ENCODE results near the gene SH3RF3. TPM values are rescaled to one million over a fixed set of nuclear protein-coding genes. Genes with fewer than 3 reads are reported as not detected.

The SH3RF3 gene
- total RNA-seq, 1 donor from 2014 or later = 8.0 TPM

- no peak for DNase-seq (ENCODE audit: missing footprints)
- intact Hi-C loops (cut with DNase I) = loop anchor here (5.0 kb wide), 1 partner anchor 58 kb away; no protein-coding TSS in a partner anchor
- ATAC-seq = no peak
These were observed 311.0 kb downstream of the SH3RF3 start for GRCh38 chr2:109439986-109440385.

DNA sequence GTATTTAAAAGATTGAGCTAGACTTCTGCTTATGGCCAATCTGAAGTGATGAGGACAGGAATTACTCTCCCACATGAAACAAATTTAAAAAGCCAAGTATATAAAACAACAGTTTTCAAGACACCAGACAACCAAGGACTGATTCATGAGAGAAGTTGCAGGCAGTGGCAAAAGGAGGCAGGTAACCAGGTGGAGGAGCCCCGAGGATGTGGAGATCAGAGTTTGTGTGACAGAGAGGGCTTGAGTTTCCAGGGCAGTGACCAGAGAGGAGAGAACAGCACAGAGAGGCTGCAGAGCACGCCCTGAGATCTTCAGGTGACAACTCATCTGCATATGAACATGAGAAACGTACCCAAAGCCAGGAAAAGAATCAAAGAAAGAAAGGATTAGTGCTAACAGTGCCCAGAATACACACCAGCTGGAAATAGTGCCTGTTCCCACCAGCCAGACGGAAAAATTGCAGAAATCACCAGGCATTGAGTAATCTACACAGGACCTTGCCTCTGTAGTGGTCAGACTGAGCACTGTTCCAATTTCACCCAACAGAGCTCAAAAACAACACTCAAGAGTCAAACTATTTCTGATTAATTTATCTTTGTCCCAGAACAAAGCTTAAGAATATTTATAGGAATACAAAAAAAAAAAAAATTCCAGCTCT is 311.6 kb downstream of the SH3RF3 start:
- ATAC-seq = no peak
- no peak for DNase-seq (ENCODE audit: missing footprints)
- intact Hi-C loops (cut with DNase I) = no loop called here

- intact Hi-C loops (cut with DNase I) = no loop called here
- DNase-seq (ENCODE audit: missing footprints) (no peak), ATAC-seq (no peak)
These were observed 313.8 kb downstream of the SH3RF3 start for GRCh38 chr2:109442715-109443319.

DNA sequence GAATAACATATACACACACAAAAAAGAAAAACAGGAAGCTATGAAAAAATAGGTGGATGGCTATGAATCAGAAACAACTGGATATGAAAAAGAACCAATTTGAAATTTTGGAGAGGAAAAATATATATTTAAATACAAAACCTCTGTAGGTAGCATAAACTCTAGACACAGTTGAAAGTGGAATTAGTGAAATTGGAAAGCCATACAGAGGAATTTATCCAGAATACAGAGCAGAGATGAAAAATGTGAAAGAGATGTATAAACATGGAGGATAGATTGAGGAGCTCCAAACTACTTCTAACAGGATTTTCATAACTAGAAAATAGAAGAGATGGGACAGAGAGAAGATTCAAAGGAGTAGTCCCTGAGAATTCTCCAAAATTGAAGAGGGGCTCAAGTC is 315.9 kb downstream of the SH3RF3 start:
- ATAC-seq = no peak
- intact Hi-C loops (cut with DNase I) = no loop called here
- DNase-seq (ENCODE audit: missing footprints) = no peak

DNA sequence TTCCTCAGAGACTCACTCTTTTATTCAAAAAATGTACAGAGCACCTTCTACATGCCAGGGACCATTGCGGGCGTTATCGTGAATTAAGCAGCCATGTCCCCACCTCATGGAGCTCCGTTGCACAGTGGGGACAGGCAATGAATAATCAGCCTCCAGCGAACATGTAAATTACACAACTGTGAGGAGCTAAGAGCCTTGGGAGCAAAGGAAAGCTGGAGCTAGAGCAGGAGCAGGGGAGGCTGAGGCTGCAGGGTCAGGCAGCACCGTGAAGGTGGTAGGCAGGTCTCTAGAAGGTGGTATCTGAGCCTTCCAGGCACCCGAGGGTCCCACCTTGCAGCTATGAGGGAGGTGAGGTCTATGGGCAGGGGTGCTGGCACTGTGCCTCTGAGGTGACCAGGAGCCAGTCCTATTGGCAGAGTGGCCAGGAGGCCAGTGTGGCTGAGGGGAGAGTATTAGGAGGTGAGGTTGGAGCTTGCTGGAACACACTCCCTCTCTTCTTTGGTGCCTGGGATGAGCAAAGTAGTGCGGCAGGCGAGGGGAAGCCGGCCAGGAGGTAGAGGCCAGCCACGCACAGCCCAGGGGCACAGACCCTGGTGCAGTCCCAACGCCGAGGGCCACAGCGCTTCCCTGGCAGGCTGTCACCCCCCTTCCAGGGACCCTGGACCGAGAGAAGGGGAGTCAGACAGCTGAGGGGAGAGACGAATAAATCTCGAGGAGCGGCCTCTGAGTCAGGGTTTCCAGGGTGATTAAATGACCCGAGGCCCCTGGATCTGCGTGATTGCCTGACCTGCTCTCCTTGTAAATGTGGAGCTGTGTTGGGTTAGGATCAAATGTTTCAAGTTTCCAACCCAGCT is 317.5 kb downstream of the SH3RF3 start:
- intact Hi-C loops (cut with DNase I) = loop anchor here (2.0 kb wide), 1 partner anchor 48 kb away; no protein-coding TSS in a partner anchor
- no peak for DNase-seq (ENCODE audit: missing footprints)
- no peak for ATAC-seq

DNA sequence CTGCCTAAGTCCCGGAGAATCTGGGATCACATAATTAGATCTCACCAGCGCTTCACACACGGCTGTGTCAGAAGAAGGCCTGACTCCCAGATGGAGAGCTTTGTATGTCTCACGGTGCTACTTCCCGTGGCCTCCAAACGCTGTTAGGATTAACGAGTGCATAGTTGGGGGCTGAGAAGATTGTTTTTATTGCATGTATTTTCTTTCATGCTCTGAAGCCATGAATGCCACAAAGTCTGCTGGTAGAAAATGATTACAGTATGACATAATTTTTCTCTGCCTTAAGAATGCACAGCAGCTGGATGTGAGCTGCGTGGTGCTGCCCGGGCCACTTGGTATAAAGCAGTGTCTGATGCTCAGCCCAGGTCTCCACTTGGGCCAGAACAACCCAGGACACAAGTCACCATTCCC is 318.3 kb downstream of the SH3RF3 start:
- DNase-seq (ENCODE audit: missing footprints) (no peak), ATAC-seq (no peak)
- intact Hi-C loops (cut with DNase I) = loop anchor here (2.0 kb wide), 1 partner anchor 48 kb away; no protein-coding TSS in a partner anchor

GRCh38 chr2:109447776-109448175 is 318.8 kb downstream of the SH3RF3 start:
- no peak for ATAC-seq
- intact Hi-C loops (cut with DNase I) = loop anchor here (2.0 kb wide), 1 partner anchor 47 kb away; no protein-coding TSS in a partner anchor
- no peak for DNase-seq (ENCODE audit: missing footprints)

DNA sequence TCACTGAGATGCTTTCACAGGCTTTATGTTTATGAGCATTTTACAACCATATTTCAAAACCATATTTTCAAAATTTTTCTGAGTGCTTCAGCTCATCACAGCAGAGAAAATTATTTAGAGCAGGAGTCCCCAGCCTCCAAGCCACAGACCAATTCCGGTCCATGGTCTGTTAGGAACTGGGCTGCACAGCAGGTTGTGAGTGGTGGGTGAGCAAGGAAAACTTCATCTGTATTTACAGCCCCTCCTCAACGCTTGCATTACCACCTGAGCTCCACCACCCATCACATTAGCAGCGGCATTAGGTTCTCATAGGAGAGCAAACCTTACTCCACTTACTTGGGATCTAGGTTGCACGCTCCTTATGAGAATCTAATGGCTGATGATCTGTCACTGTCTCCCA is 319.2 kb downstream of the SH3RF3 start:
- intact Hi-C loops (cut with DNase I) = no loop called here
- no peak for ATAC-seq

GRCh38 chr2:109448946-109449788 is 320.2 kb downstream of the SH3RF3 start:
- ATAC-seq (peak; percentile 85), DNase-seq (ENCODE audit: missing footprints) (peak; percentile 78)
- intact Hi-C loops (cut with DNase I) = no loop called here

More for the DNA sequence above, 319.2 kb downstream of the SH3RF3 start:
- no peak for DNase-seq (ENCODE audit: missing footprints)

DNA sequence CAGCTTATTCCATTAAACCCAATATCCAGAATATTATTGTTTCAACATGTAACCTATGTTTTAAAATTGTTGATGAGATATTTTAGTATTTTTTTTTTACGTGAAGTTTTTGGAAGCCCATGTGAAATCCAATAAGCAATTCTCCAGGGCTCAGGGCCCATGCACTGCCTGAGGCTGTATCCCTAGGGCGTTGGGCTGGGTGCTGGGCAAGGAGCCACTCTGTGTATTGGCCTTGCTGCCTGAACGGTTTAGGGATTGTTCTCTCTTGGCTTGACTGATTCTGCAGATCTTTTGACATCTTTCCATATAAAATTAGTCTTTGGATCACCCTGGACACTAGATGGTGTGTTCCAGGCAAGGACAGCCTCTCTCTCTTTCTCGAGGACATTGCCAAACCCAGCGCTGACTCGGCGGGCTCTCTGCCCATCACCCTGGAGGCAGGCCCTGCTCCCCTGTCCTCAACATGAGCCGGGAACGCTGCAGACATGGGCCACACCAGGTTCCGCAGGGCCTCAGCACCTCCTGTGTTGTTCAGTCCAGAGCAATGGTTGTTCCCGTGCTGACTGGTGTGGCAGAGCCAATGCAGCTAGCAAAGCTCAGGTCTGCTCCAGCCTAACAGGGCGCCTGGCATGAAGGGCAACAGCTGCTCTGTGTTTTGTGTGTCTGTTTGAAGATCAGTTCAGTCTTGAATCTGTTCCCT is 321.7 kb downstream of the SH3RF3 start:
- intact Hi-C loops (cut with DNase I) = no loop called here
- DNase-seq (ENCODE audit: missing footprints) (no peak), ATAC-seq (peak; percentile 65)

DNA sequence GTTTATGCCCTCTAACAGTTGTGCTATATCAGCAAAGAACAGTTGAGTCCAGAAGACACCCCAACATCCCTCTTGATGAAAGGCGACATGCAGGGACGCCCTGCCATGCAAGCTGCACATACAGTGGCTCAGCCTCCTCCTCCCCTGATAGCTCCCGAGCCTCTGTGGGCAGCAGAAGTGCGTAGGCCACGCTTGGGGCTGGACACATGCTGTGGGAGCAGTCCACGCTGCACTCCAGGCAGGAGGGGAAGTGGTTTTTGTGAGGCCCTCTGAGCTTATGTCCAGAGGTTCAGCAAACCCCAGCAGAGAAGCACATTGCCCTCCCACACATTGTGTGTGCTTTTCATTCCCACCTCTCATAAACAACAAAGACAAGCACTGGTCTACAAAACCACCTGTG is 322.7 kb downstream of the SH3RF3 start:
- intact Hi-C loops (cut with DNase I) = no loop called here
- DNase-seq (ENCODE audit: missing footprints) = no peak
- ATAC-seq = no peak

- intact Hi-C loops (cut with DNase I) = no loop called here
These were observed 323.6 kb downstream of the SH3RF3 start for GRCh38 chr2:109452318-109453305.

GRCh38 chr2:109453371-109453995 is 324.5 kb downstream of the SH3RF3 start:
- DNase-seq (ENCODE audit: missing footprints) (no peak), ATAC-seq (no peak)
- intact Hi-C loops (cut with DNase I) = no loop called here

More at GRCh38 chr2:109452318-109453305, 323.6 kb downstream of the SH3RF3 start:
- DNase-seq (ENCODE audit: missing footprints) = no peak
- no peak for ATAC-seq

DNA sequence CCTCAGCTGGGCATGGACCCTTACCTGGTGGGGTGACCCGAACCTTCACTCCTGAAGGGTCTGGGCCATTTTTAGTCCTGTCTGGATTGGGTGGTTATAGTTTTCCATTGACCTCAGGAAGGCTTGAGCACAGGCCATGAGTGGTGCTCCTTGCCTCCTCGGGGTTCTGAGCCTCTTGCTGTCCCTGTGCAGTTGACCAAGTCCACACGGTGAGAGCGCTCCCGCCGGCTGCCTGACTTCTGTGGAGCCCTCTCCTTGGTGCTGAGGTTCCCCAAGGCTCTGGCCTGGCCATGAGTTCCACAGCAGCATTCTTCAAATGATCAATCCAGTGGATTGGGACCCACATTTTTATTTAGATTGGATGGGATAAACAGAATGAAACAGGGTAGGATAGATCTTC is 325.3 kb downstream of the SH3RF3 start:
- no peak for DNase-seq (ENCODE audit: missing footprints)
- intact Hi-C loops (cut with DNase I) = no loop called here
- no peak for ATAC-seq

DNA sequence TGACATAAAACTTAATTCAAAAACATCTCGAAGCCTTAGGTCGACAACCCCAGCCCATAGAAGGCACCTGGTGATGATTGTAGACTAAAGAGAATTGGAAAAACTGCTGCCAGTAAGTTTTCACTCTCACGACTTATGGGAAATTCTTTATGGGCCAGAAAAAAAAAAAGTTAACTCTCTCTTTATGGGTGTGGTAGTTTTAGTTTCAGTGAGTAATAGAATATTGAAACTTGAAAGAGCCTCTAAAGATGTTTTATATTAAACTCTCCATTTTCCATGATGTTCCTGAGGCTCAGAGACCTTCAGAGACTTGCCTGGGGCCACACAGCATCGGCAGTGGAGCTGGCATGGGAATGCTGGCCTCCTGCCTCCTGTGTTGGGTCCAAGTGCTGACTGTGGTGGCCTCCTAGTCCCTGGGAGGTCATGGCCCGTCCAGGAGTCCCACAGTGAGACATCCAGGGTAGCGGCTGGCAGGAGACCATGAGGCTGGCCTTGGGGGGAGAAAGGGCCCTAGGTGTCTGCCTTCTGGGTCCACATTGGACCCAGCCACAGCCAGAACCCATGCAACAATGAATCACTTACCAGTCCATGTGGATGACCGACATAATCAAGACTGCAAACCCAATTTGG is 325.9 kb downstream of the SH3RF3 start:
- DNase-seq (ENCODE audit: missing footprints) (no peak), ATAC-seq (no peak)
- intact Hi-C loops (cut with DNase I) = no loop called here

Measured in Right ventricle myocardium inferior (tissue), 1 donor.